ENCODE measurements around the gene SMPX. TPM values are rescaled to one million over a fixed set of nuclear protein-coding genes. Genes with fewer than 3 reads are reported as not detected.

Gene SMPX
- total RNA-seq, 4 donors from 2014 or later, result 79.1 to 797 (median 200) TPM

DNA sequence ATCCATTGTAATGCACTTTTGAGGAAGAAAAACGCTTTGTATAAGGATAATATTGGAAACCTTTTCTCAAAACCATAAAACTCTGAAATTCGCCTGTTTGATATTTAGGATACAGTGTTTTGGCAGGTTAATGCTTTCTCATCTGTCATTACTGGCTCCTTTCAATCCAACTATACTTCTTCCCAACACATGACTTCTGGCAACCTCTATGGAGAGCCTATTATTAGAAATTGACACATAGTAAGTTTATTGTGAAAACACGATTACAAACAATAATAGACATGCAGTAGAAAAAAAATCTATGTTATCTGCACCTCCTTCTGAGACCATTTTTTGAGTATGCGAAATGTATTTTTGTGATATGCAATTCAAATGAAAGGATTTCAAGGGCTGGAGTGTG lies 95.2 kb downstream of the SMPX start:
- Histone ChIP-seq H3K36me3 (no peaks in the 10 kb centered on the region), H3K4me3 (no peak overlapping the region), H3K27me3 (no peaks in the 10 kb centered on the region), H3K27ac (peak overlapping the region; percentile 92 to 95 (median 93)), H3K9me3 (no peaks in the 10 kb centered on the region), H3K4me1 (peaks cover 0 to 30% of the 10 kb centered on the region in 2 donors)
- DNase-seq (no peak), ATAC-seq (peak; percentile 62 to 69)
- in situ Hi-C loops (cut with MboI; ENCODE audit: low sequenced_read_pairs in 4 of 4) (no loop called here), intact Hi-C loops (cut with DNase I; ENCODE audit: low total_unique reads) (loop anchor here (5.0 kb wide), 2 partner anchors 50 to 95 kb away; partner anchors contain the start of gene SMPX)
- TF ChIP-seq POLR2A (IDR thresholded peaks at IDR 0.05), result no peak
- TF ChIP-seq CTCF (IDR thresholded peaks at IDR 0.05 in 4 of 5, conservative IDR thresholded peaks at IDR 0.05 in 1 of 5), result no peak

DNA sequence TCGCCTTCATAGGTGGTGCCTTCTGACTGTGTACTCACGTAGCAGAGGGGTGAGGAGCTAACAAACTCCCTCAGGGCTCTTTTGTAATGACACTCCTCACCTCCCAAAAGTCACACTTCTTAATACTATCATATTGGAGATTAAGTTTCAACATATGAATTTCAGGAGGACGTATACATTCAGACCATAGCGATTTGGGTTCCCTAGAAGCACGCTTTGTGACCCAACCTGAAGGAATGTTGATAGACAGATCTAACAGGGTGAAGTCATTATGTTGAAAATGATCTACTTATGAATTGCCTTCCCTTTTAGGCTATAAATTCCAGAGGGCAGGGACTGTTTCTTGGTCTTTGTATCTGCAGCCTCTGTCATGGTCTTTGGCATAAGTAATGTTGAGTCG lies 96.6 kb downstream of the SMPX start:
- in situ Hi-C loops (cut with MboI; ENCODE audit: low sequenced_read_pairs in 4 of 4) (no loop called here), intact Hi-C loops (cut with DNase I; ENCODE audit: low total_unique reads) (loop anchor here (5.0 kb wide), 2 partner anchors 51 to 96 kb away; partner anchors contain the start of gene SMPX)
- H3K9me3 ChIP-seq, result no peaks in the 10 kb centered on the region
- ATAC-seq (no peak), DNase-seq (no peak)
- TF ChIP-seq POLR2A (IDR thresholded peaks at IDR 0.05) (no peak), CTCF (IDR thresholded peaks at IDR 0.05 in 4 of 5, conservative IDR thresholded peaks at IDR 0.05 in 1 of 5) (no peak)
- peaks cover 0 to 25% of the 10 kb centered on the region in 2 donors for H3K4me1 ChIP-seq
- H3K27me3 ChIP-seq, result no peaks in the 10 kb centered on the region
- no peak overlapping the region for H3K4me3 ChIP-seq
- H3K36me3 ChIP-seq, result no peaks in the 10 kb centered on the region
- peak overlapping the region; percentile 92 to 95 (median 93) for H3K27ac ChIP-seq

- DNase-seq, result no peak
- no peaks in the 10 kb centered on the region for H3K9me3 ChIP-seq
- H3K27me3 ChIP-seq, result no peaks in the 10 kb centered on the region
- H3K36me3 ChIP-seq, result no peaks in the 10 kb centered on the region
- TF ChIP-seq CTCF (IDR thresholded peaks at IDR 0.05 in 4 of 5, conservative IDR thresholded peaks at IDR 0.05 in 1 of 5) (no peak), POLR2A (IDR thresholded peaks at IDR 0.05) (no peak)
- in situ Hi-C loops (cut with MboI; ENCODE audit: low sequenced_read_pairs in 4 of 4) (no loop called here), intact Hi-C loops (cut with DNase I; ENCODE audit: low total_unique reads) (loop anchor here (5.0 kb wide), 2 partner anchors 52 to 97 kb away; partner anchors contain the start of gene SMPX)
- ATAC-seq, result no peak
- peaks cover 0 to 25% of the 10 kb centered on the region in 2 donors for H3K4me1 ChIP-seq
- peak overlapping the region in 2 of 4 donors; percentile 54 to 57 for H3K4me3 ChIP-seq
- H3K27ac ChIP-seq, result peak overlapping the region; percentile 92 to 95 (median 93)
These were observed 97.8 kb downstream of the SMPX start for GRCh38 chrX:21660156-21660555.

DNA sequence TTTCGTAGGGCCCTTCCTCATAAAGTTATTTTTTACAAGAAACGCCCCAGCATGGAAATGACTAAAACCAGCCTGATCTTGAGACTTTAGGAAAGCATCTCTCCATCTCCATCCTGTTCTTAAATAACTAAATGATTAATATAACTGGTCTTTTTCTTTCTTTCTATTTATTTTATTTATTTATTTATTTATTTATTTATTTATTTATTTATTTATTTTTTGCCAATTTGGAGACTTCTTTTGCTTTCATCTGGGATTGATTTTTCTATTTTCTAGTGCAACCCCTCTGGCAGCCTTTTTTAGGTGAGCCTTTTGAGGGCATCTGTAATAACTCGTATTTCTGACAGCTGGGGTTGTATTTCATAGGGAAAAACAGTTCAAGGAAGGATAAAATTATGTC lies 98.6 kb downstream of the SMPX start:
- Histone ChIP-seq H3K9me3 (no peaks in the 10 kb centered on the region), H3K4me3 (peak overlapping the region; percentile 36 to 57 (median 54)), H3K36me3 (no peaks in the 10 kb centered on the region), H3K27ac (peak overlapping the region; percentile 92 to 95 (median 93)), H3K27me3 (no peaks in the 10 kb centered on the region), H3K4me1 (peaks cover 0 to 25% of the 10 kb centered on the region in 2 donors)
- intact Hi-C loops (cut with DNase I; ENCODE audit: low total_unique reads) (loop anchor here (5.0 kb wide), 2 partner anchors 78 to 283 kb away; partner anchors contain the start of gene SMS), in situ Hi-C loops (cut with MboI; ENCODE audit: low sequenced_read_pairs in 4 of 4) (no loop called here)
- TF ChIP-seq POLR2A (IDR thresholded peaks at IDR 0.05), result no peak
- no peak for TF ChIP-seq CTCF (IDR thresholded peaks at IDR 0.05 in 4 of 5, conservative IDR thresholded peaks at IDR 0.05 in 1 of 5)
- no peak for DNase-seq
- no peak for ATAC-seq
